Stimulated activated CD4-positive, alpha-beta T cell treated with anti-CD3 and anti-CD28 coated beads, TNF-alpha, amount 100 ng/mL, for 24 hours (primary cell): ENCODE measurements around the gene PHLDA3.

Source experiments
- DNase-seq, 3 experiments: peaks; one replicate each; pipeline ENCODE4 v3.0.0-alpha.2; 2020; ENCODE audit warnings: low read depth in 3 of 3

The PHLDA3 gene

GRCh38 chr1:201430776-201431175 lies 38.2 kb downstream of the PHLDA3 start:
- DNase-seq: no peak

GRCh38 chr1:201429736-201430501 lies 39.1 kb downstream of the PHLDA3 start:
- DNase-seq: no peak

- no peak for DNase-seq
These were observed 41.0 kb downstream of the PHLDA3 start for GRCh38 chr1:201427963-201428362.

GRCh38 chr1:201426479-201427310 lies 42.3 kb downstream of the PHLDA3 start:
- DNase-seq: no peak

- DNase-seq: no peak
These were observed 44.8 kb downstream of the PHLDA3 start for GRCh38 chr1:201424146-201424545.

GRCh38 chr1:201423655-201424054 lies 45.3 kb downstream of the PHLDA3 start:
- no peak for DNase-seq

- no peak for DNase-seq
These were observed 46.5 kb downstream of the PHLDA3 start for GRCh38 chr1:201422436-201423030.

GRCh38 chr1:201422026-201422425 lies 47.0 kb downstream of the PHLDA3 start:
- DNase-seq: no peak

GRCh38 chr1:201421041-201421440 lies 47.9 kb downstream of the PHLDA3 start:
- DNase-seq: no peak

GRCh38 chr1:201420608-201421002 lies 48.4 kb downstream of the PHLDA3 start:
- DNase-seq: no peak

- DNase-seq: no peak
These were observed 49.0 kb downstream of the PHLDA3 start for GRCh38 chr1:201419746-201420607.

GRCh38 chr1:201419256-201419655 lies 49.7 kb downstream of the PHLDA3 start:
- no peak for DNase-seq

- DNase-seq: no peak
These were observed 50.5 kb downstream of the PHLDA3 start for GRCh38 chr1:201418461-201418860.
